DMS153 (cell line): ENCODE results near the gene CHRNE.
A peak's percentile ranks its signal among the peaks of the same experiment; 100 is the strongest.
"Not testable (repeated sequence)": the region's sequence is repeated elsewhere in the genome, so short reads cannot be mapped to it uniquely, and the experiment has no call there.

Experiments
- DNase-seq: peaks from one replicate; lab custom pipeline; 2025; lab: John Stamatoyannopoulos, UW

Gene CHRNE

GRCh38 chr17:4887581-4887980 is 15.3 kb downstream of the CHRNE start:
- DNase-seq = no peak

DNA sequence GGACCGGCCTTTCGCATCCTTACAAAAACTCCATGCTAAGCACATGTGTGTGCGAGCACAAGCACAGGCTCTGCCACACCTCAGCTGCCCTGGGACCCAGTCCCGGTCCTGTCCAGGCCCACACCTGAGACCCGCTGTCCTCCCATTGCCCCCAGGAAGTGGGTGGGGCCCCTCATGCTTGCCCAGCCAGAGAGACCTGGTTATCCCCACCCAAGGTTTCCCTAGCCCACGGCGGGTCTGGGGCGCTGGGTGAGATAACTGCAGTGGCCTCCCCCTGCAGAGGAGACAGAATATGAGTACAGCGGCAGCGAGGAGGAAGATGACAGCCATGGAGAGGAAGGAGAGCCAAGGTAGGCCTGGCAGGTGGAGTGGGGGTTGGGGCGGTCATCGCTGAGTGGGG is 16.1 kb downstream of the CHRNE start:
- no peak for DNase-seq

DNA sequence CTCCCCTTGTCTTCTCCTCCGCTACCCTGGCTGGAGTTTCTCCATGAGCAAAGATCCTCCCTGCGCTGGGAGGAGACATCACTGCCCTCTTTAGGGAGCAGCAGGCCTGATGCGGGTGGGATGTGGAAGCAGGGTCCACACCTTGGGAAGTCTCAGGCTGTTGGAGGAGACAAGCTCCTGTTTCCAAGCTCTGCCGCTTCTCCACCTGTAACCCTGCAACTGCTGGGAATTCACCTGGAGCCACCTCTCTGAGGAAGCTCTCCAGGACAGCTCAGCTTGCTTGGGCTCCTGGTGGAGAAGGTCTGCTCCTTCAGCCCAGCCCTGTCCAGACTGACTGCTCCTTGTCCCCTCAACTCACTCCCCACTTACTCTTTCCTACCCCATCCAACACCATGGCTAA is 18.4 kb downstream of the CHRNE start:
- DNase-seq = no peak

GRCh38 chr17:4881761-4882555 is 20.9 kb downstream of the CHRNE start:
- DNase-seq = no peak

GRCh38 chr17:4880857-4881256 is 22.0 kb downstream of the CHRNE start:
- no peak for DNase-seq

DNA sequence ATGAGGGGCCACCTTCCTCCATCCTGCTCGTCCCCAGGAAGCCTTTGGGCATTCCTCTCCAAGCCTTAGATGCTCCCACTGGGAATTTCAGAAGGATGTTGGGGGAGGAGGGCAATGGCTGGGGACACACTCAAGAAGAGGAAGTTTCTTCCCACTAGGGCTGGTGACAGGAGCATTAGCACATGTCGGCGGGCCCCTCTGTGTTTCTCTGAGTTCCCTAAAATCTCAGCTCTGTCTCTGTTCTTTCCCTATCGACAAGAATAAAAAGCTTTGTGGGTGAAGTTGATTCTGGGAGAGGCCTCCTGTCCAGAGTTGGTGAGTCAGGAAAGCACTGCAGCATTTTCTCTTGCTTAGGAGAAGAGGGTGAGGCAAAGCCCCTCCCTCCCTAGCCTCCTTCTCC is 23.3 kb downstream of the CHRNE start:
- DNase-seq = no peak

DNA sequence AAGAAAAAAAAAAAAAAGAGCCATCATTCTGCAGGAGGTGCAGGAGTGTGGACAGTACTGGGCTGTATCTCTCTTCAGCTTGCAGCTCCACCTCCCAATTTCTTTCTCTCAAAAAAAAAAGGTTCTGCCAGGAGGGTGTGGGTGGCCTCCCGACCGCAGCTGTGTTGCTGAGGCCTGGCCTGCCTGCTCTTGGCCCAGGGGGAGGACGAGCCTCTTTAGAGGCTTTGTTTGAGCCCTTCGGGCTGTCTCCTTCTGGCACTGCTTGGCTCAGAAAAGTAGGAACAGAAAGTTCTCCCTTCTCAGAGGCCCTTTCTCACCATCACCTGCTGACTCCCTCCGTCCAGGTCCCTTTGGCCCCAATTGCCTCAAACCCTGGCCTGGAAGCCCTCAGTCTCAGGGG is 25.8 kb downstream of the CHRNE start:
- no peak for DNase-seq

DNA sequence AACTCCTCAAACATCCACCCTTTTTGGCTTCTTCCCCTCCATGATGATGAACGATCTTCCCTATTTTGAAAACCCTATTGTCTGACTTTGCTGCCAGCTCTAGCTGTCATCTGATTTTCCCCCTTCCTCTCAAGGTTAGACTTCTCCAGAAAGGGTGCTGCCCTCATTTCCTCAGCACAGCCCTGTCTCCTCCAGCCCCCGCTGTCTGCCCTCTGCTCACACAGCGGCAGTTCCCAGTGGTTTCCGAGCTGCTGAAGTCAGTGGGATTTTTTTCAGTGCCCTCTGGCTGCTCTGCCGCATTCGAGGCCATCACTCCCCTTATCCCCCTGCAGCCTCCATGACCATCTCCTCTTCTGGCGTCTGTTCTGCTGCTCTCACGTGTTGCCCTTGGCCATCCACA is 30.1 kb downstream of the CHRNE start:
- DNase-seq = no peak

- DNase-seq = no peak
Measured at GRCh38 chr17:4870855-4871254, 32.0 kb downstream of the CHRNE start.

GRCh38 chr17:4869058-4869998 is 33.6 kb downstream of the CHRNE start:
- not testable (repeated sequence) for DNase-seq

DNA sequence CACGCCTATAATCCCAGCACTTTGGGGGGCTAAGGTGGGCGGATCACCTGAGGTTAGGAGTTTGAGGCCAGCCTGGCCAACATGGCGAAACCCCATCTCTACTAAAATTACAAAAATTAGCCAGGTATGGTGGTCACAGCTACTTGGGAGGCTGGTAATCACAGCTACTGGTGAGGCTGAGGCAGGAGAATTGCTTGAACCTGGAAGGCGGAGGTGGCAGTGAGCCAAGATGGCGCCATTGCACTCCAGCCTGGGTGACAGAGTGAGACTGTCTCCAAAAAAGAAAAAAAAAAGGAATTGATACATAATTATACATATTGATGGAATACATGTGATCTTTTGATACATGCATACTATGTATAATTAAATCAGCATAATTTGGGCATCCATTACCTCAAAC is 35.4 kb downstream of the CHRNE start:
- DNase-seq = not testable (repeated sequence)

DNA sequence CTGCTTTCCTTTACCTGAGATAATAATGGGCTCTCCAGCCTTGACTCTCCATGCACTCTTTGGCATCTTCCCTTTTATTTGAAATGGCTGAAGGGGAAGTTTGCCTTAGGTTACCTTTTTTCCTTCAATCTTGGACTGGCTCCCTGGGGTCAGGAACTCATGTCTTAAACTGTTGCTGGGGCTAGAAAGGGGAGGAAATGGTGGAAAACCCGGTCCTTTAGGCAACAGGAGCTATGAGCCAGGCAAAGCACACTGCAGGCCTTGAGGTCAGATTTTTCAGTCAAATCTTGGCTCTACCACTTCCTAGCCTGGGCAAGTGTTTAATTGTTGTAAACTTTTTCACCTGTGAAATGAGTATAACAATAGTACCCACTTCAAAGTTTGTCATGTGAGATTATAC is 39.6 kb downstream of the CHRNE start:
- no peak for DNase-seq

GRCh38 chr17:4862720-4863119 is 40.2 kb downstream of the CHRNE start:
- DNase-seq = no peak

DNA sequence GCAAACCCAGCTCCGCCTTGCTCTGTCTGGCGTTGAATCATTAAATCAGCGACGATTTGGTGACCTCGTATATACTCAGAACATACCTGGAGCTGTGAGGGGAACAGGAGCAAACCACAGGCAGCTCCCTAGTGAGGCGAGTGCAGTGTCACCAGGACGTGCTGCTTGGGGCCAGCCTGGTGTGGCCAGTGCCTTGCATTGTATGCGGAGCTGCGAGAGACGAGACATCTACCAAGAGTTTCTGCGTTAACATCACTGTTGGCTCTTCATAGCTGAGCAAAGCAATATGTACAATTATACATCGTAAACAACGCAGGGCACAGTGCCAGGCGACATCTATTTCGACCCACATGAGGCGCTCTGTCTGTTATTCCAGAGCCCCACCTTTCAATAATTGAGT is 41.8 kb downstream of the CHRNE start:
- DNase-seq = no peak

DNA sequence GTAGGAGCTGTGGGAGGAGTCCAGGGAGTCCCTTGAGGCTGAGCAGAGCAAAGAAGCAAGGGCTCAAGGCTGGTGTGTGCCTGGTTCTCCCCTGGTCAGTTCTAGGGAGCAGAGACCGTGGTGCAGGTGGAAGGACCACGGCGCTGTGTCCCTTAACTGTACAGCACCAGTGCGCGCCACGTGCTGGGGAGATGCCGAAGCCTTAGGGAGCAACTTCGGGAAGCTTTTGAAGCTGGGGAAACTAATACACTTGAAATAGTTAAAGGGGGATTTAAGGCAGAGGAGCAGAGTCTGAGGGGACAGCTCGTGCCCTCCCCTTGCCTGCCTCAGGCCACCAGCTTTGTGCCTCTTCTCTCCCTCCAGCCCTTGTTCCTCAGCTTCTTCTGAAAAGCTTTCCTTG is 42.2 kb downstream of the CHRNE start:
- no peak for DNase-seq

DNA sequence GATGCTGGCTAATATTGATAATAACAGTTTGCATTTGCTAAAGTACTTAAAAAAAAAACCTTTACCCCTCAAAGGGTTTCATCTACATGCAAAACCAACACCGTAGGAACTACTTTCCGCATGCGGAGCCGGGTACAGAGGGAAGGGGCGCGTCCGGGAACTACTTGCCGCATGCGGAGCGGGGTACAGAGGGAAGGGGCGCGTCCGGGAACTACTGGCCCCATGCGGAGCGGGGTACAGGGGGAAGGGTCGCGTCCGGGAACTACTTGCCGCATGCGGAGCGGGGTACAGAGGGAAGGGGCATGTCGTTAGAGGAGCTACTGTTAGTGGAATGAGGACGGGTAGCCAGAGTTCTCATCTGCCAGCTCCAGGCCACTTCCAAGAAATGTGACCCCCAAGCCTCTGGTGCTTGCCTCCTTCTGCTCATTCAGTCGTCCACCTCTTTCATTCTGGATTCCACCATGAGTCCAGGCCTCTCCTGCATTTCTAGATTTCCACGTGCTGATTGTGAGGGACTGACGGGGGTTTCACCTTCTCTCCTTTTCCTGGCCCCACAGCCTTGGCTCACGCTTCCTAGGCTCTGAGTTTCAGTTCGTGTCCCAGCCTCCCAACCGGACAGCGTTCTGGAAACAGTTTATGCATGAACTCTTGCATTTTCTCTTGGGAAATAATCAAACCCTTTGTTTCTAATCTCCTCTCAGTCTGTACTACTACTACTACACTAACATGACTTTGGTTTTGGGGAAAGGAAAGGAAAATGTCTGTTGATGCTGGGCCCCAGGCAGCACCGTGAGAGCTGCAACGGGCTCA is 42.9 kb downstream of the CHRNE start:
- no peak for DNase-seq

DNA sequence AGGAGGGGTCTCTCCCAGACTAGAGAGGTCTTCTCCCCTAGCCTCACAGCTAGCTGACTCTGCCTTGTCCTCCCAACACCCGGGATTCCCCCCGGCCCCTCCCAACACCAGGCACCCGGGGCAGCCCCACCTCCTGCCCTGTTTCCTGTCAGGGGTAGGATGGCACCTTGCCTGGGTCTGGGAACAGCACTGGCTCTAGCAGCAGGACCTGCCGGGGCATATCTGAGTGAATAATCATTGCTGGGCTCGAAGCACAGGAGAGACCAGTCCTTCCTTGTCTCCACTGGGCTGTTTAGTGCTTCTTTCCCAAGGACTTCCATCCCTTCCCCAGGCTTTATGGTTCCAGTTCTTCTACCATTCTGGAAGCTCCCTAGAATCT is 44.0 kb downstream of the CHRNE start:
- peak; percentile 6 for DNase-seq

- DNase-seq = peak; percentile 9
Measured at GRCh38 chr17:4858068-4858881, 44.6 kb downstream of the CHRNE start.

GRCh38 chr17:4857347-4857746 is 45.6 kb downstream of the CHRNE start:
- not testable (repeated sequence) for DNase-seq

DNA sequence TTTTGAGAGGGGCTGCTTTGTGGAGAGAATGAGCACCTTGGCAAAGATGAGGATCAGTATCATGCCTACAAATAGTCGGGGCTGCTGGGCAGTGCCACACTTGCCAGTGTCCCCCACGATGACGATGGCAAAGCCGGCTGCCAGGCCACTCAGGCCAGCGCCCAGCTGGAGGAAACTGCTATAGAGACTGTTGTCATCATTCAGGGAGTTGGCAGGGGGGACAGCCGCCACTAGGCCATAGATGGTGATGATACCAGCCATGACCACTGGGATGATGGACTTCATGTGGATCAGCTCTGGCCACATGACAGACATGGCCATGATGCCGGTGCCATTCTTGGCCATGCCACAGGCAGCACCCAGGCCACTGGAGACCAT is 46.0 kb downstream of the CHRNE start:
- no peak for DNase-seq

DNA sequence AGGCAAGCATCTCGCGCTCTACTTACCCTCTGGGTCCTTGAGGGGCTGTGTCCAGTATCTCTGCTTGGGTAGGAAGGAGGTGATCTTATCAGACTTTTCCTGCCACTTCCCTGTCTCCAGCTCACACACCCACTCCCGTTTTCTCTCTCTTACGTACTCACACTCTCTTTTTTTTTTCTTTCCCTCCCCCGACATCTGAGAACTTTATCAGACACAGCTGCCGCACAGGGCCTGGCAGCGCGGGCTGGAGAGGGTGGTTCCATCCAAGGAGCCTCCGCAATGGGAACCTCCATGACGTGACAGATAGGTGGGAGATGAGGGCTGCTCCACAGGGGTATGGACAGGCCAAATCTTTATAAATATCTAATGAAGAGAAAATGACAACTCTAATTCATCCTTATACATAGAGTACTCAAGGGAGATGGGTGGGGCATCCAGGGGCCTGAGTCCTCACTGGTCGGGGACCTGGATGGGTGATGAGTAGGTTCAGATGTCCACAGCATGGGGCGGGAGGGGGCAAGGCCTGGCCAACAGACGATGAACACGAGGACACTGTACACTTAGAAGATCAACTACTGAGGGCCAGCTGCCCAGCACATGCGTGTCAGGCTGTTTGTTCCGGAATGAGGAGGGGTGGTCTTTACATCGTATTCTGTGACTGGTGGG is 46.5 kb downstream of the CHRNE start:
- DNase-seq = no peak
